ENCODE measurements around the gene WDR43. TPM values are rescaled to one million over a fixed set of nuclear protein-coding genes. Genes with fewer than 3 reads are reported as not detected.

The WDR43 gene
- total and polyA plus RNA-seq, 9 of the 15 experiments (the other 6 are each of a cell fraction or from before 2014, with no cell fraction given): 34.6 to 197 (median 105) TPM

DNA sequence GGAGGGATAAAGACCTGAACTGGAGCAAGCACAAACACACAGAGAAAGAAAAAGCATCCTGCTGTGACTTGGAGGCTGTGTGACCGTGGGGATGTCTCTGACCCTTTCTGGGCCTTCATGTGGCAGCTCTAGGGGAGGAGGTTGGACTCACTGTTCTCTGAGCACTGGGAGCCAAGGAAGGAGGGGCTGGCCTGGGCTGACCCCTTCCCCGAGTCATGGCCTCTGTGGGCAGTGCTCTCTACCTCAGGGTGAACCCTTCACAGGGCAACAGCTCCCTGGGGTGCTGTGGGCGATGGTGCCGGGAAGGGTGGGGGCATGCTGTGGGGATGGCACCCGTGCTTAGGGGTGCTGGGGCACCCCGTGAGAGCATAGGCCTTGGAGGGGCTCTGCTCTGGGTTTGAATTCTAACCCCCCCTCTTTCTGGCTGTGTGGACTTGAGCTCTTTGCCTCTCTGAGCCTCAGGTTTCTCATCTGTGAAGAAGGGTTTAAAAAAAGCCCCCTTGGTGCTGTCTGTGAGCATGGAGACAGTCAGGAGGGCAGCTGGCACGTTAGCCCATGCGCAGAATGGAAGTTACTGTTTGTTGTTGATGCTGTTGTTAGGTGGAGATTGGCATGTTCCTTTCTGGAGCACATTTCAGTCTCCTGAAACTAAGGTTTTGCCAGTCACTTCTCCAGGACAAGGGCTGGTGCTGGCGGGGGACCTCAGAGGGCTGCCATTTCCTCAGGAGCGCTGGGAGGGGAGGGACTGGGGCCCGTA is 87.3 kb downstream of the WDR43 start:
- Histone ChIP-seq H3K27me3 (ENCODE audit: control insufficient read depth in 2 of 2, insufficient read depth in 2 of 2, low read length in 2 of 2) (peaks cover 6 to 61% of the 10 kb centered on the region in 2 experiments; a peak in 3 of 5 replicates), H3K9me1 (ENCODE audit: control insufficient read depth, insufficient read depth, low read length) (no peaks in the 10 kb centered on the region), H4K20me1 (replicated peaks; ENCODE audit: control insufficient read depth, insufficient read depth, low read length) (no peaks in the 10 kb centered on the region), H3K4me2 (ENCODE audit: insufficient read depth, low read length) (no peak overlapping the region), H3K79me2 (ENCODE audit: control insufficient read depth, insufficient read depth, low read length) (no peaks in the 10 kb centered on the region), H3K4me3 (no peak overlapping the region), H3K36me3 (ENCODE audit: control insufficient read depth, insufficient read depth, low read length) (no peaks in the 10 kb centered on the region), H2AFZ (ENCODE audit: low read depth, low read length) (no peak overlapping the region), H3K27ac (ENCODE audit: extremely low read depth, low read depth, low read length) (no peak overlapping the region), H3K9ac (ENCODE audit: insufficient read depth in 1 of 2, low read depth in 2 of 2, low read length in 2 of 2) (no peak overlapping the region; a peak in 1 of 4 replicates), H3K9me3 (replicated peaks; ENCODE audit: control insufficient read depth, insufficient read depth, low read depth, low read length) (no peaks in the 10 kb centered on the region), H3K4me1 (replicated peaks in 1 of 2; ENCODE audit: control insufficient read depth in 2 of 2, insufficient read depth in 2 of 2, low read length in 2 of 2) (no peaks in the 10 kb centered on the region; a peak in 1 of 5 replicates)
- BruUV-seq (replicated peaks): no TSS peak
- FAIRE-seq: no peak
- POLR2A ChIA-PET: interaction anchor here (1.2 kb wide), 1 partner anchor 9 kb away, joined by 3 read pairs; no protein-coding TSS in a partner anchor
- intact Hi-C loops (cut with micrococcal nuclease) (no loop called here), in situ Hi-C loops (cut with MboI) (no loop called here)
- CTCF ChIA-PET (ENCODE audit: low intra/inter-chr PET ratio): no interaction called here
- 3% methylated on average over 10 of the region's 11 CpGs for WGBS (ENCODE audit: insufficient coverage, low coverage, missing lambda C conversion rate)
- ATAC-seq: no peak; the same call in 2 of the 3 replicates
- DNase-seq (ENCODE audit: extremely low read depth in 1 of 4, low spot score in 3 of 4): no peak
- TF ChIP-seq, protein P1, sequence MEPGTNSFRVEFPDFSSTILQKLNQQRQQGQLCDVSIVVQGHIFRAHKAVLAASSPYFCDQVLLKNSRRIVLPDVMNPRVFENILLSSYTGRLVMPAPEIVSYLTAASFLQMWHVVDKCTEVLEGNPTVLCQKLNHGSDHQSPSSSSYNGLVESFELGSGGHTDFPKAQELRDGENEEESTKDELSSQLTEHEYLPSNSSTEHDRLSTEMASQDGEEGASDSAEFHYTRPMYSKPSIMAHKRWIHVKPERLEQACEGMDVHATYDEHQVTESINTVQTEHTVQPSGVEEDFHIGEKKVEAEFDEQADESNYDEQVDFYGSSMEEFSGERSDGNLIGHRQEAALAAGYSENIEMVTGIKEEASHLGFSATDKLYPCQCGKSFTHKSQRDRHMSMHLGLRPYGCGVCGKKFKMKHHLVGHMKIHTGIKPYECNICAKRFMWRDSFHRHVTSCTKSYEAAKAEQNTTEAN (CRISPR knock-in tag; IDR thresholded peaks at IDR 0.05): no peak
- TF ChIP-seq, protein P2, sequence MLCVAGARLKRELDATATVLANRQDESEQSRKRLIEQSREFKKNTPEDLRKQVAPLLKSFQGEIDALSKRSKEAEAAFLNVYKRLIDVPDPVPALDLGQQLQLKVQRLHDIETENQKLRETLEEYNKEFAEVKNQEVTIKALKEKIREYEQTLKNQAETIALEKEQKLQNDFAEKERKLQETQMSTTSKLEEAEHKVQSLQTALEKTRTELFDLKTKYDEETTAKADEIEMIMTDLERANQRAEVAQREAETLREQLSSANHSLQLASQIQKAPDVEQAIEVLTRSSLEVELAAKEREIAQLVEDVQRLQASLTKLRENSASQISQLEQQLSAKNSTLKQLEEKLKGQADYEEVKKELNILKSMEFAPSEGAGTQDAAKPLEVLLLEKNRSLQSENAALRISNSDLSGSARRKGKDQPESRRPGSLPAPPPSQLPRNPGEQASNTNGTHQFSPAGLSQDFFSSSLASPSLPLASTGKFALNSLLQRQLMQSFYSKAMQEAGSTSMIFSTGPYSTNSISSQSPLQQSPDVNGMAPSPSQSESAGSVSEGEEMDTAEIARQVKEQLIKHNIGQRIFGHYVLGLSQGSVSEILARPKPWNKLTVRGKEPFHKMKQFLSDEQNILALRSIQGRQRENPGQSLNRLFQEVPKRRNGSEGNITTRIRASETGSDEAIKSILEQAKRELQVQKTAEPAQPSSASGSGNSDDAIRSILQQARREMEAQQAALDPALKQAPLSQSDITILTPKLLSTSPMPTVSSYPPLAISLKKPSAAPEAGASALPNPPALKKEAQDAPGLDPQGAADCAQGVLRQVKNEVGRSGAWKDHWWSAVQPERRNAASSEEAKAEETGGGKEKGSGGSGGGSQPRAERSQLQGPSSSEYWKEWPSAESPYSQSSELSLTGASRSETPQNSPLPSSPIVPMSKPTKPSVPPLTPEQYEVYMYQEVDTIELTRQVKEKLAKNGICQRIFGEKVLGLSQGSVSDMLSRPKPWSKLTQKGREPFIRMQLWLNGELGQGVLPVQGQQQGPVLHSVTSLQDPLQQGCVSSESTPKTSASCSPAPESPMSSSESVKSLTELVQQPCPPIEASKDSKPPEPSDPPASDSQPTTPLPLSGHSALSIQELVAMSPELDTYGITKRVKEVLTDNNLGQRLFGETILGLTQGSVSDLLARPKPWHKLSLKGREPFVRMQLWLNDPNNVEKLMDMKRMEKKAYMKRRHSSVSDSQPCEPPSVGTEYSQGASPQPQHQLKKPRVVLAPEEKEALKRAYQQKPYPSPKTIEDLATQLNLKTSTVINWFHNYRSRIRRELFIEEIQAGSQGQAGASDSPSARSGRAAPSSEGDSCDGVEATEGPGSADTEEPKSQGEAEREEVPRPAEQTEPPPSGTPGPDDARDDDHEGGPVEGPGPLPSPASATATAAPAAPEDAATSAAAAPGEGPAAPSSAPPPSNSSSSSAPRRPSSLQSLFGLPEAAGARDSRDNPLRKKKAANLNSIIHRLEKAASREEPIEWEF (CRISPR knock-in tag; IDR thresholded peaks at IDR 0.05): no peak
- TF ChIP-seq SNRNP70 (optimal IDR thresholded peaks at IDR 0.05; ENCODE audit: low read depth, low read length) (no peak), TCF7 (IDR thresholded peaks at IDR 0.05; ENCODE audit: borderline replicate concordance) (no peak), U2AF1 (optimal IDR thresholded peaks at IDR 0.05; ENCODE audit: low read depth, low read length) (no peak), SRSF9 (IDR thresholded peaks at IDR 0.05; ENCODE audit: borderline replicate concordance, low read depth, low read length) (no peak), STAG1 (CRISPR knock-in tag; IDR thresholded peaks at IDR 0.05; ENCODE audit: borderline replicate concordance) (no peak), PTBP1 (IDR thresholded peaks at IDR 0.05; ENCODE audit: low read depth, low read length) (no peak), ZNF23 (CRISPR knock-in tag; IDR thresholded peaks at IDR 0.05) (no peak)
- TF ChIP-seq, protein P3, sequence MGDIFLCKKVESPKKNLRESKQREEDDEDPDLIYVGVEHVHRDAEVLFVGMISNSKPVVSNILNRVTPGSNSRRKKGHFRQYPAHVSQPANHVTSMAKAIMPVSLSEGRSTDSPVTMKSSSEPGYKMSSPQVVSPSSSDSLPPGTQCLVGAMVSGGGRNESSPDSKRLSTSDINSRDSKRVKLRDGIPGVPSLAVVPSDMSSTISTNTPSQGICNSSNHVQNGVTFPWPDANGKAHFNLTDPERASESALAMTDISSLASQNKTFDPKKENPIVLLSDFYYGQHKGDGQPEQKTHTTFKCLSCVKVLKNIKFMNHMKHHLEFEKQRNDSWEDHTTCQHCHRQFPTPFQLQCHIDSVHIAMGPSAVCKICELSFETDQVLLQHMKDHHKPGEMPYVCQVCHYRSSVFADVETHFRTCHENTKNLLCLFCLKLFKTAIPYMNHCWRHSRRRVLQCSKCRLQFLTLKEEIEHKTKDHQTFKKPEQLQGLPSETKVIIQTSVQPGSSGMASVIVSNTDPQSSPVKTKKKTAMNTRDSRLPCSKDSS (IDR thresholded peaks at IDR 0.05; ENCODE audit: low read depth, partially characterized antibody): no peak
- TF ChIP-seq, protein P4, sequence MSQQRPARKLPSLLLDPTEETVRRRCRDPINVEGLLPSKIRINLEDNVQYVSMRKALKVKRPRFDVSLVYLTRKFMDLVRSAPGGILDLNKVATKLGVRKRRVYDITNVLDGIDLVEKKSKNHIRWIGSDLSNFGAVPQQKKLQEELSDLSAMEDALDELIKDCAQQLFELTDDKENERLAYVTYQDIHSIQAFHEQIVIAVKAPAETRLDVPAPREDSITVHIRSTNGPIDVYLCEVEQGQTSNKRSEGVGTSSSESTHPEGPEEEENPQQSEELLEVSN (IDR thresholded peaks at IDR 0.05; ENCODE audit: borderline replicate concordance in 1 of 2, extremely low read depth in 1 of 2, insufficient read depth in 1 of 2, insufficient read length in 1 of 2, low read depth in 1 of 2, low read length in 1 of 2, poor library complexity in 1 of 2, severe bottlenecking in 1 of 2): no peak
